Liver (tissue), 9 donors: Measurements from ENCODE around the gene MADD. TPM values are rescaled to one million over a fixed set of nuclear protein-coding genes. Genes with fewer than 3 reads are reported as not detected.

Experiments
- DNase-seq: peaks from one replicate; pipeline ENCODE4 v3.0.0-alpha.2; 2017; ENCODE audit warnings: low spot score
- H3K27ac ChIP-seq, 2 donors: one replicate each; pipeline ENCODE4 v1.7.0; 2013; ENCODE audit warnings: inconsistent platforms in 2 of 2, low read length in 2 of 2, control low read depth in 1 of 2, low read depth in 1 of 2, mild to moderate bottlenecking in 1 of 2
- H3K27me3 ChIP-seq, 4 donors: one replicate each; pipeline versions ENCODE4 v1.6.1 to v1.7.0; 2013; ENCODE audit warnings: low read length in 3 of 4, inconsistent platforms in 1 of 4, mild to moderate bottlenecking in 1 of 4, moderate library complexity in 1 of 4; ENCODE audit not compliant: control insufficient read depth in 4 of 4, insufficient read depth in 4 of 4
- H3K36me3 ChIP-seq, 4 donors: one replicate each; pipeline versions ENCODE4 v1.6.1 to v1.7.0; 2013; ENCODE audit warnings: low read length in 3 of 4, mild to moderate bottlenecking in 3 of 4, low read depth in 1 of 4, moderate library complexity in 1 of 4; ENCODE audit not compliant: control insufficient read depth in 4 of 4, insufficient read depth in 3 of 4
- H3K4me1 ChIP-seq, 4 donors: one replicate each; pipeline versions ENCODE4 v1.6.1 to v1.7.0; 2013; ENCODE audit warnings: low read length in 3 of 4, mild to moderate bottlenecking in 3 of 4, moderate library complexity in 1 of 4; ENCODE audit not compliant: control insufficient read depth in 4 of 4, insufficient read depth in 4 of 4
- H3K4me3 ChIP-seq, 3 donors: one replicate each; pipeline versions ENCODE4 v1.6.1 to v1.7.0; 2013; ENCODE audit warnings: low read length in 3 of 3, control low read depth in 1 of 3, low read depth in 1 of 3, mild to moderate bottlenecking in 1 of 3
- H3K9ac ChIP-seq, 2 donors: one replicate each; pipeline ENCODE4 v1.7.0; 2013; ENCODE audit warnings: low read length in 2 of 2, mild to moderate bottlenecking in 2 of 2, moderate library complexity in 2 of 2, control low read depth in 1 of 2, low read depth in 1 of 2
- H3K9me3 ChIP-seq, 4 donors: one replicate each; pipeline versions ENCODE4 v1.6.1 to v1.7.0; 2013; ENCODE audit warnings: low read length in 3 of 4; ENCODE audit not compliant: control insufficient read depth in 4 of 4
- EGR1 ChIP-seq, 2 donors: IDR thresholded peaks; 2 replicates each; pipeline ENCODE4 v1.6.1; 2016 to 2018; ENCODE audit warnings: antibody characterized with exemption in 2 of 2, low read depth in 2 of 2
- FOXA1 ChIP-seq: IDR thresholded peaks from 2 replicates; pipeline ENCODE4 v1.6.1; 2016; ENCODE audit warnings: antibody characterized with exemption
- FOXA2 ChIP-seq: IDR thresholded peaks from 2 replicates; pipeline ENCODE4 v1.6.1; 2016; ENCODE audit warnings: antibody characterized with exemption
- GABPA ChIP-seq, 2 donors: IDR thresholded peaks in 1 of 2; conservative IDR thresholded peaks in 1 of 2; 2 replicates each; pipeline ENCODE4 v1.6.1; 2016; ENCODE audit warnings: antibody characterized with exemption in 2 of 2, mild to moderate bottlenecking in 1 of 2, moderate library complexity in 1 of 2
- HNF4A ChIP-seq, 2 donors: conservative IDR thresholded peaks; 2 replicates each; pipeline ENCODE4 v1.6.1; 2016; ENCODE audit warnings: antibody characterized with exemption in 2 of 2, mild to moderate bottlenecking in 2 of 2
- HNF4G ChIP-seq: IDR thresholded peaks from 2 replicates; pipeline ENCODE4 v1.6.1; 2016; ENCODE audit warnings: antibody characterized with exemption
- JUND ChIP-seq, 2 donors: IDR thresholded peaks; 2 replicates each; pipeline ENCODE4 v1.6.1; 2016; ENCODE audit warnings: antibody characterized with exemption in 2 of 2
- NR2F2 ChIP-seq: IDR thresholded peaks from 2 replicates; pipeline ENCODE4 v1.6.1; 2016; ENCODE audit warnings: antibody characterized with exemption
- RAD21 ChIP-seq, 2 donors: IDR thresholded peaks; 2 replicates each; pipeline ENCODE4 v1.6.1; 2016; ENCODE audit warnings: antibody characterized with exemption in 2 of 2, mild to moderate bottlenecking in 2 of 2
- RXRA ChIP-seq, 2 donors: IDR thresholded peaks; 2 replicates each; pipeline ENCODE4 v1.6.1; 2017 to 2018; ENCODE audit warnings: antibody characterized with exemption in 2 of 2, mild to moderate bottlenecking in 1 of 2
- SP1 ChIP-seq: IDR thresholded peaks from 2 replicates; pipeline ENCODE4 v1.6.1; 2018; ENCODE audit warnings: antibody characterized with exemption, mild to moderate bottlenecking
- YY1 ChIP-seq: IDR thresholded peaks from 2 replicates; pipeline ENCODE4 v1.6.1; 2016; ENCODE audit warnings: antibody characterized with exemption, mild to moderate bottlenecking
- WGBS: extraction: QIAGEN DNeasy Blood & Tissue Kit; methylation state at CpG from one replicate; pipeline ENCODE4 v1.1.7; 2013; 5-methylcytosine and 5-hydroxymethylcytosine counted together
- polyA plus RNA-seq, 2 donors: library from polyadenylated mRNA; stranded (reverse) in 1 of 2; unstranded in 1 of 2; fragments of 200-250 nt in 1 of 2; fragments of >200 nt in 1 of 2; fragmentation: Nextera tagmentation in 1 of 2; extraction: Ambion mirVana in 1 of 2; gene quantifications; one replicate each; pipeline versions ENCODE4 v1.2.1 to v1.2.3, GENCODE V29; 2013 to 2015
- total RNA-seq, 2 donors: library from RNA; depleted of rRNA; stranded (reverse); fragments of >200 nt; gene quantifications; one replicate each; pipeline ENCODE4 v1.2.3, GENCODE V29; 2014
- TF ChIP-seq, protein P1 (sequence below): IDR thresholded peaks from 2 replicates; pipeline ENCODE4 v1.6.1; 2016; ENCODE audit warnings: antibody characterized with exemption
- TF ChIP-seq, protein P2 (sequence below): IDR thresholded peaks from 2 replicates; pipeline ENCODE4 v1.6.1; 2016; ENCODE audit warnings: antibody characterized with exemption
- TF ChIP-seq, protein P3 (sequence below): IDR thresholded peaks from 2 replicates; pipeline ENCODE4 v1.6.1; 2016; ENCODE audit warnings: antibody characterized with exemption
- donor health status: healthy.
- donor health status: healthy.
- donor health status: healthy.
- donor health status: healthy.
- donor health status: healthy.

The MADD gene
- total and polyA plus RNA-seq, 4 donors: 9.9 to 20.5 (median 11.1) TPM

DNA sequence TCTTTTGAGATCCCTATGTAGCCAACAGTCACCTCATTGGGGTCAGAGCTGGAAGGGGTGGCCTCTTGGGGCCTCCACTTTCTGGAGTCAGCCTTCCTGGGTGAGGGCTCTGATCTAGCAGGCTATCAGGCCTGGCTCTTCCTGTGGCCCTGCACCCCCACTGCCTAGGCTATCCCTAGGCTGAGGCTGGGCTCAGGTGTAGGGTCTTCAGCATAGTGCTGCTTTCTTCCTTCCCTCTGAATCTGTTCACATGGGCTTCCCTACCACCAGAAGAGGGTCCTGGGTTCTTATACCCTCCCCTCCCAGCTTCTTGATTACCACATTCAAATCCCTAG lies 108.9 kb downstream of the MADD start:
- Histone ChIP-seq H3K9me3 (no peaks in the 10 kb centered on the region), H3K4me1 (peaks cover 0 to 3% (median 2%) of the 10 kb centered on the region in 4 donors), H3K4me3 (no peak overlapping the region), H3K27me3 (no peaks in the 10 kb centered on the region), H3K27ac (peak overlapping the region; percentile 14 to 72), H3K36me3 (no peaks in the 10 kb centered on the region), H3K9ac (no peak overlapping the region)
- TF ChIP-seq JUND (IDR thresholded peaks at IDR 0.05) (no peak), NR2F2 (no peak), HNF4A (conservative IDR thresholded peaks at IDR 0.05) (no peak), FOXA2 (no peak), GABPA (IDR thresholded peaks at IDR 0.05 in 1 of 2, conservative IDR thresholded peaks at IDR 0.05 in 1 of 2) (no peak), FOXA1 (no peak), YY1 (no peak), RXRA (IDR thresholded peaks at IDR 0.05) (no peak), HNF4G (no peak), SP1 (no peak), EGR1 (IDR thresholded peaks at IDR 0.05; ENCODE audit: low read depth in 2 of 2) (no peak)
- TF ChIP-seq, protein P1, sequence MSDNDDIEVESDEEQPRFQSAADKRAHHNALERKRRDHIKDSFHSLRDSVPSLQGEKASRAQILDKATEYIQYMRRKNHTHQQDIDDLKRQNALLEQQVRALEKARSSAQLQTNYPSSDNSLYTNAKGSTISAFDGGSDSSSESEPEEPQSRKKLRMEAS: no peak
- TF ChIP-seq, protein P2, sequence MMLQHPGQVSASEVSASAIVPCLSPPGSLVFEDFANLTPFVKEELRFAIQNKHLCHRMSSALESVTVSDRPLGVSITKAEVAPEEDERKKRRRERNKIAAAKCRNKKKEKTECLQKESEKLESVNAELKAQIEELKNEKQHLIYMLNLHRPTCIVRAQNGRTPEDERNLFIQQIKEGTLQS: no peak
- TF ChIP-seq, protein P3, sequence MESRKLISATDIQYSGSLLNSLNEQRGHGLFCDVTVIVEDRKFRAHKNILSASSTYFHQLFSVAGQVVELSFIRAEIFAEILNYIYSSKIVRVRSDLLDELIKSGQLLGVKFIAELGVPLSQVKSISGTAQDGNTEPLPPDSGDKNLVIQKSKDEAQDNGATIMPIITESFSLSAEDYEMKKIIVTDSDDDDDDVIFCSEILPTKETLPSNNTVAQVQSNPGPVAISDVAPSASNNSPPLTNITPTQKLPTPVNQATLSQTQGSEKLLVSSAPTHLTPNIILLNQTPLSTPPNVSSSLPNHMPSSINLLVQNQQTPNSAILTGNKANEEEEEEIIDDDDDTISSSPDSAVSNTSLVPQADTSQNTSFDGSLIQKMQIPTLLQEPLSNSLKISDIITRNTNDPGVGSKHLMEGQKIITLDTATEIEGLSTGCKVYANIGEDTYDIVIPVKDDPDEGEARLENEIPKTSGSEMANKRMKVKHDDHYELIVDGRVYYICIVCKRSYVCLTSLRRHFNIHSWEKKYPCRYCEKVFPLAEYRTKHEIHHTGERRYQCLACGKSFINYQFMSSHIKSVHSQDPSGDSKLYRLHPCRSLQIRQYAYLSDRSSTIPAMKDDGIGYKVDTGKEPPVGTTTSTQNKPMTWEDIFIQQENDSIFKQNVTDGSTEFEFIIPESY: no peak
- no peak for DNase-seq

DNA sequence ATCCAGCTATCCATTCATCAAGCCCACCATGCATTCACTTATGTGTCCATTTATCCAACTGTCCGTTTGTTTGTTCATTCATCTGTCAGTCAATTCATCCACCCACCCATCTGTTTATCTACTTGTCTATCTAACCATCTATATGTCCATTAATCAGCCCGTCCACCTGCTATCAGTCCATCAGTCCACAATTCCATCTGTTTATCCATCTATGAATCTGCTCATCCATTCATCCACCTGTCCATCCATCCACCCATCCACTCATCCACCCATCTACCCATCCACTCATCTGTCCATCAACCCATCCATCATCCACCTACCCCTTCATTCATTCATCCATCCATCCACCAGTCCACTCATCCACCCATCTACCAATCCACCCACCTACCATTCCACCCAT lies 109.4 kb downstream of the MADD start:
- Histone ChIP-seq H3K4me1 (peaks cover 0 to 3% (median 2%) of the 10 kb centered on the region in 4 donors), H3K4me3 (no peak overlapping the region), H3K27ac (no peak overlapping the region), H3K9me3 (no peaks in the 10 kb centered on the region), H3K36me3 (no peaks in the 10 kb centered on the region), H3K27me3 (no peaks in the 10 kb centered on the region), H3K9ac (no peak overlapping the region)
- DNase-seq: no peak
- TF ChIP-seq SP1 (no peak), HNF4G (no peak), HNF4A (conservative IDR thresholded peaks at IDR 0.05) (no peak), RAD21 (IDR thresholded peaks at IDR 0.05) (no peak)
- TF ChIP-seq, protein P2: no peak
- WGBS: 89% methylated on average over 2 of the region's 2 CpGs

Other genes starting within 250 kb of the MADD start
- gene ARFGAP2, start 93.3 kb upstream of the MADD start, total RNA-seq: 100 to 1,000 TPM in 1 of 2 donors, 10 to 100 TPM in 1; 61.1 to 163 TPM
- 10 to 100 TPM; 37.3 to 44.9 TPM for gene ARFGAP2, start 93.3 kb upstream of the MADD start, polyA plus RNA-seq
- 10 to 100 TPM; 12.1 to 20.6 TPM for gene PACSIN3, start 83.7 kb upstream of the MADD start, total RNA-seq
- gene PACSIN3, start 83.7 kb upstream of the MADD start, polyA plus RNA-seq: 10 to 100 TPM; 18.7 to 23.3 TPM
- 1 to 10 TPM; 6.6 to 7.6 TPM for gene DDB2, start 55.2 kb upstream of the MADD start, total RNA-seq
- gene DDB2, start 55.2 kb upstream of the MADD start, polyA plus RNA-seq: 10 to 100 TPM in 1 of 2 donors, 1 to 10 TPM in 1; 10.0 to 11.9 TPM
- 10 to 100 TPM; 81.7 to 94.4 TPM for gene ACP2, start 21.3 kb upstream of the MADD start, total RNA-seq
- 10 to 100 TPM; 40.3 to 76.9 TPM for gene ACP2, start 21.3 kb upstream of the MADD start, polyA plus RNA-seq
- gene NR1H3, start 12.1 kb upstream of the MADD start, total RNA-seq: 10 to 100 TPM; 52.8 to 55.2 TPM
- gene NR1H3, start 12.1 kb upstream of the MADD start, polyA plus RNA-seq: 10 to 100 TPM; 56.0 to 57.3 TPM
- gene MYBPC3, start 82.6 kb downstream of the MADD start, total RNA-seq: under 1 TPM in 1 of 2 donors, not detected in 1; 0.25 TPM
- gene MYBPC3, start 82.6 kb downstream of the MADD start, polyA plus RNA-seq: under 1 TPM in 1 of 2 donors, not detected in 1; 0.01 TPM
- gene SPI1, start 108.4 kb downstream of the MADD start, total RNA-seq: 10 to 100 TPM; 12.5 to 14.2 TPM
- gene SPI1, start 108.4 kb downstream of the MADD start, polyA plus RNA-seq: 10 to 100 TPM in 1 of 2 donors, 1 to 10 TPM in 1; 2.3 to 14.4 TPM
- gene SLC39A13, start 138.5 kb downstream of the MADD start, total RNA-seq: 10 to 100 TPM in 1 of 2 donors, 1 to 10 TPM in 1; 8.2 to 13.0 TPM
- 10 to 100 TPM in 1 of 2 donors, 1 to 10 TPM in 1; 8.4 to 17.5 TPM for gene SLC39A13, start 138.5 kb downstream of the MADD start, polyA plus RNA-seq
- 10 to 100 TPM; 58.0 to 96.6 TPM for gene PSMC3, start 156.3 kb downstream of the MADD start, total RNA-seq
- 100 to 1,000 TPM; 110 TPM for gene PSMC3, start 156.3 kb downstream of the MADD start, polyA plus RNA-seq
- under 1 TPM in 1 of 2 donors, not detected in 1; 0.59 TPM for gene RAPSN, start 179.0 kb downstream of the MADD start, total RNA-seq
- gene RAPSN, start 179.0 kb downstream of the MADD start, polyA plus RNA-seq: under 1 TPM; 0.12 to 0.28 TPM